GM12878 (cell line): ENCODE results near the gene GLB1L2.

ENCODE experiments used
- E2F4 ChIP-seq: IDR thresholded peaks from 2 replicates; pipeline ENCODE4 v1.6.1; 2012; ENCODE audit warnings: low read depth, low read length, improper control_type of control experiment
- JUND ChIP-seq: IDR thresholded peaks from 2 replicates; pipeline ENCODE4 v1.6.1; 2012; ENCODE audit warnings: low read depth, mild to moderate bottlenecking, low read length, improper control_type of control experiment, moderate library complexity
- POLR2AphosphoS5 ChIP-seq: IDR thresholded peaks from 2 replicates; pipeline ENCODE4 v1.6.1; 2011; ENCODE audit warnings: mild to moderate bottlenecking, low read length, inconsistent platforms
- RCOR1 ChIP-seq: conservative IDR thresholded peaks from 2 replicates; pipeline ENCODE4 v1.6.1; 2012; ENCODE audit warnings: low read depth, low read length, improper control_type of control experiment
- REST ChIP-seq: IDR thresholded peaks from 2 replicates; pipeline ENCODE4 v1.6.1; 2012; ENCODE audit warnings: mild to moderate bottlenecking, low read depth, low read length
- SIX5 ChIP-seq: IDR thresholded peaks from 2 replicates; pipeline ENCODE4 v1.6.1; 2011; ENCODE audit warnings: mild to moderate bottlenecking, low read depth, low read length, moderate library complexity; ENCODE audit not compliant: severe bottlenecking
- YY1 ChIP-seq: IDR thresholded peaks from 2 replicates; pipeline ENCODE4 v1.6.1; 2011; ENCODE audit warnings: low read depth, mild to moderate bottlenecking, low read length

GRCh38 chr11:134283461-134284230, 48.1 kb upstream of the GLB1L2 start:
- TF ChIP-seq YY1, result no peak
- no peak for TF ChIP-seq JUND
- TF ChIP-seq REST, result no peak
- no peak for TF ChIP-seq RCOR1
- no peak for TF ChIP-seq E2F4
- TF ChIP-seq SIX5, result no peak
- no peak for TF ChIP-seq POLR2AphosphoS5
